HG03066 (cell line): Measurements from ENCODE around the gene ZNF423.
"Not testable (repeated sequence)": the region's sequence is repeated elsewhere in the genome, so short reads cannot be mapped to it uniquely, and the experiment has no call there.

Experiments
- ATAC-seq: cut with Tn5 transposase; IDR thresholded peaks from one replicate; pipeline ENCODE4 v1.9.1; 2021; ENCODE audit warnings: low read depth; ENCODE audit not compliant: unreplicated experiment

ZNF423 gene

GRCh38 chr16:49576173-49576494 is 279.8 kb downstream of the ZNF423 start:
- no peak for ATAC-seq

- ATAC-seq, result peak; percentile 99
These were observed 280.4 kb downstream of the ZNF423 start for GRCh38 chr16:49575346-49576172.

GRCh38 chr16:49574826-49575225 is 281.1 kb downstream of the ZNF423 start:
- no peak for ATAC-seq

- no peak for ATAC-seq
These were observed 288.0 kb downstream of the ZNF423 start for GRCh38 chr16:49567950-49568349.

GRCh38 chr16:49566432-49566831 is 289.5 kb downstream of the ZNF423 start:
- no peak for ATAC-seq

- no peak for ATAC-seq
These were observed 291.2 kb downstream of the ZNF423 start for GRCh38 chr16:49564496-49565229.

- no peak for ATAC-seq
These were observed 292.2 kb downstream of the ZNF423 start for GRCh38 chr16:49563666-49564065.

- not testable (repeated sequence) for ATAC-seq
These were observed 293.0 kb downstream of the ZNF423 start for GRCh38 chr16:49562894-49563293.

GRCh38 chr16:49562228-49562627 is 293.7 kb downstream of the ZNF423 start:
- ATAC-seq, result no peak

GRCh38 chr16:49560004-49560830 is 295.7 kb downstream of the ZNF423 start:
- no peak for ATAC-seq

GRCh38 chr16:49559242-49559641 is 296.7 kb downstream of the ZNF423 start:
- no peak for ATAC-seq

GRCh38 chr16:49558451-49558850 is 297.5 kb downstream of the ZNF423 start:
- ATAC-seq, result no peak

GRCh38 chr16:49556606-49557446 is 299.1 kb downstream of the ZNF423 start:
- ATAC-seq, result no peak

- no peak for ATAC-seq
These were observed 299.7 kb downstream of the ZNF423 start for GRCh38 chr16:49556249-49556605.

- ATAC-seq, result no peak
These were observed 301.2 kb downstream of the ZNF423 start for GRCh38 chr16:49554681-49555080.

- no peak for ATAC-seq
These were observed 303.5 kb downstream of the ZNF423 start for GRCh38 chr16:49552313-49552928.

- no peak for ATAC-seq
These were observed 305.2 kb downstream of the ZNF423 start for GRCh38 chr16:49550666-49551065.

- no peak for ATAC-seq
These were observed 305.8 kb downstream of the ZNF423 start for GRCh38 chr16:49550140-49550539.

- no peak for ATAC-seq
These were observed 307.5 kb downstream of the ZNF423 start for GRCh38 chr16:49548325-49548970.
